Transverse colon (tissue), 3 donors: ENCODE results near the gene DOCK6.

Experiments used
- CTCF ChIP-seq, 5 experiments: fragments of 200-600 bp in 3 of 5; fragments of 450-650 bp in 2 of 5; sonication (generic) in 3 of 5; IDR thresholded peaks; 1 replicate in 2 of 5; 2 replicates in 3 of 5; pipeline ENCODE4 v1.5.1; 2016 to 2017; ENCODE audit warnings: antibody characterized with exemption in 5 of 5, inconsistent platforms in 3 of 5, mild to moderate bottlenecking in 2 of 5, moderate library complexity in 1 of 5
- POLR2A ChIP-seq: fragments of 450-650 bp; IDR thresholded peaks from one replicate; pipeline ENCODE4 v1.6.1; 2016; ENCODE audit warnings: antibody characterized with exemption, mild to moderate bottlenecking, moderate library complexity

GRCh38 chr19:11251650-11252314 lies 10.5 kb downstream of the DOCK6 start:
- TF ChIP-seq CTCF (IDR thresholded peaks at IDR 0.05) (no peak), POLR2A (no peak)
